ENCODE measurements around the gene TBX21.

The TBX21 gene

DNA sequence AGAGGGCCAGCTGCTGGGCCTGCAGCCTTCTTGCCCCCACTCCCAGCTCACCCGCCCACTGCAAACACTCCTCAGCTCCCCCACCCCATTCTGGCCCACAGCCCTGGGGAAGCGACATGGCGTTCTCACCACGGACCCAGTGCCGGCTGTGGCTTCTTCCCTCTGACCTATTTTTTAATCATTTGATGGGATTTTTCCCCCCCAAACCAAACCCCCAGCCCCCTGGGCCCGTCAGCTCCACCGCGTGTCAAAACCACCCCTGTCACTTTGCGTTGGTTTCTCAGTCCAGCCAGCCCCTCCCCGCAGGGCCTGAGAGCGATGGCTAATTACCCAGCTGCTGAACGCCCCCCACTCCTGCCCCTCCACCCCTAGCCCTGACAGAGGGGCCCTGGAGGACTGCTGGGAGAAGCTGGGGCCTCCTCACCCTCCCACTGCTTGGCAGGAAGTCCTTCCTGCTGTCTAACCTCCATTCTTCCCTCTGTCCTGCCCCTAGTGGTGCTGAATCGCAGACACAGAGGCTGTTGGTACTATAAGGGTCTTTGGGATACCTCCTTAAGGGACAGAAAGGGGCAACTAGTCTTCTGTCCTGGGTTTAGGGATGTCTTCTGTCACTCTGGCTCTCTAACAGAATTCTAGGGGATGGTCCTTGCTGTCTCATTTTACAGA lies 7.5 kb upstream of the TBX21 start:
- peaks cover 9% of the 10 kb centered on the region for H3K27me3 Mint-ChIP-seq
- no peak for DNase-seq
- H3K9me3 Mint-ChIP-seq = no peaks in the 10 kb centered on the region
- H3K4me3 Mint-ChIP-seq = no peak overlapping the region
- H3K4me1 Mint-ChIP-seq = peaks cover 73% of the 10 kb centered on the region
- no peaks in the 10 kb centered on the region for H3K36me3 Mint-ChIP-seq
- CTCF ChIA-PET = interaction anchor here (0.9 to 2.0 kb wide), 4 partner anchors 16 to 28 kb away, joined by 3 to 11 read pairs (median 4); no protein-coding TSS in a partner anchor
- peak overlapping the region; percentile 35 for H3K27ac Mint-ChIP-seq

DNA sequence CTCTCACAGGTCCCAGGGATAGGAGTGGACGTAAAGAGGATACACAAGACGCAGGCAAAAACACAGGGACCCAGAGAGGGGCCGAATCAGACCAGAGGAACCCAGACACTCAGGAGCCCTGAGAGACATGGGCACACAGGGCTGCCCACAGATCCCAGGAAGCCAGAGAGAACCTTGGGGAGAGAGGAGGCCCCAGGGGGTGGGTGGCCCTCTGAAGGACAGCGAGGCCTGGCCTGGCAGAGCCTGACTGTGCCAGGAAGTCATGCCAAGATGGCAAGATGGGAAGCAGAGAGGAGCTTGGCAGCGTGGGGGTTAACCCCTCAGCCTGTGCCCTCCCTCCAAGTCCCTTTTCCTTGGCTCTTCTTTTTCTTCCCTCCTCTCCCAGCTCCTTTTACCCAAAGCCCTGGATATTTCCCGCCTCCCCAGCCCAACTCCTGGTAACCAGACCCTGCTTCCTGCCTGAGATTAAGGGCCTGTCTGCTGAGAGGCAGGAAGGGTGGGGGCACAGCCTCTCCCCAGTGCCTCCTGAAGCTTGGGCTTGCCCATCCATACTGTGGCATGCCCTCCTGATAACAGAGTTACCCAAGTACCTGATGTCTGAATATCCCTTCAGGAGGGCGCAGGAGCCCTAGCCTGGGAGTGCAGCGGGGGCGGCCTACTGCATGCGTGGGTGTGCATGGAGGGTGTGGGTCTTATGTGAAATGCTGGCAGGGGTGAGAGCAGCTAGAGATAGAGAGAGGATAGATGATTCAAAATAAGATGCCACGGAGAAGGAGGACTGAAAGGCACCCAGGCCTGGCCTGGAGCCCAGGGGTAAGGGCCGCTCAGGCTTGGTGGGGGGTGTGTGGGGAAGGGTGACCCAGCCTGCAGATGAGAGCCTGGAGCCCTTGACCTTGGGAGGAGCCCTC lies 6.0 kb upstream of the TBX21 start:
- no peak overlapping the region for H3K27ac Mint-ChIP-seq
- peaks cover 7% of the 10 kb centered on the region for H3K27me3 Mint-ChIP-seq
- CTCF ChIA-PET = interaction anchor here (1.9 kb wide), 1 partner anchor 9 kb away, joined by 6 read pairs; no protein-coding TSS in a partner anchor
- no peak for DNase-seq
- H3K4me3 Mint-ChIP-seq = no peak overlapping the region
- H3K9me3 Mint-ChIP-seq = no peaks in the 10 kb centered on the region
- H3K36me3 Mint-ChIP-seq = no peaks in the 10 kb centered on the region
- H3K4me1 Mint-ChIP-seq = peaks cover 73% of the 10 kb centered on the region

DNA sequence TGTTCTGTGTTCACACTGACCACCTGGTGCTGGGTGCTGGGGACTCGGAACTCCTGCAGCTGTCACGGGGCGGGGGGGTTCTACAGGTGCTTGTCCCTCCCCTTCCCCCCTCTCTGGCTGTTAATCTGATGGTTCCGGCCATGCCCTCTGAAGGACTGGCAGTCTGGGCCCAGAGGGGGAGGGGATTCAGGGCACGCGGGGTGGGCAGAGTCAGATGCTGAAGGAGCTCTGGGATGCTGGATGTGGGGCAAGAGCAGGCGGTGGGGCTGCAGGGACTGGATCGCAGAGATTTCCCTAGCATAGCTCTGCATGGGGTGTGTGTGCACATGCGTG lies 5.4 kb upstream of the TBX21 start:
- H3K36me3 Mint-ChIP-seq = no peaks in the 10 kb centered on the region

DNA sequence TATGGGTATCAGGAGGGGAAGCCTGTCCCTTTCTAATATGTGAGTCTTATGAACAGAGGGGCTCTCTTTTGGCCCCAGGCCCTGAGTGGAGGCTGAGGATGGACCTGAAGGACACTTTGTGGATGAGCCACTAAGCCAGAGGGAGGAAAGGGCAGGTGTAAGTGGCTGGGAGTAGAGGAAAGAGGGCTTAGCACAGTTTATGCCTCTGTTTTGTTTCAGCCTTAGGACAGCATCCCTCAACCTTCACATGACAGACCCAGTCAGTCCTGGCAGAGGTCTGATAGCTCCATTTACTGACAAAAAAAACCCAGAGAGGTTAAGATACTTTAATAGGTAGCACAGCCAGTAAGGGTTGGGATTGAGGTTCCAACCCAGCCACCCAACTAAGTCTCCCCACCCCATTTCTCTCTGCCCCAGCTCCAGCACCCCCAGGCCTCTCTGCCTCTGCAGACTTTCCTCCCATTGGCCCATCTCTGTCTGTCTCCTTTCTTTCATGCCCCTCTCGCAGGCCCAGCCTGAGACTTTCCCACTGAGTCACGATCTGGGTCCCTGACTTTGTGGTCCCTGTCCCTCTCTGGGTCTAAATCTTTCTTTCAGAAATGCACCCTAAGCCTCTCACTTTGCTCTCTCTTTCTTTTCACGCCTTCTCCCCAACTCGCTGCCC lies 4.7 kb upstream of the TBX21 start:
- DNase-seq = no peak
- no peak overlapping the region for H3K27ac Mint-ChIP-seq
- H3K9me3 Mint-ChIP-seq = no peaks in the 10 kb centered on the region
- H3K36me3 Mint-ChIP-seq = no peaks in the 10 kb centered on the region
- peaks cover 7% of the 10 kb centered on the region for H3K27me3 Mint-ChIP-seq
- H3K4me1 Mint-ChIP-seq = peaks cover 77% of the 10 kb centered on the region
- CTCF ChIA-PET = interaction anchor here (1.9 to 5.6 kb wide), 2 partner anchors 11 to 28 kb away, joined by 6 to 98 read pairs; no protein-coding TSS in a partner anchor
- no peak overlapping the region for H3K4me3 Mint-ChIP-seq

More for the DNA sequence above, 5.4 kb upstream of the TBX21 start:
- Mint-ChIP-seq H3K9me3 (no peaks in the 10 kb centered on the region), H3K4me1 (peaks cover 75% of the 10 kb centered on the region), H3K27ac (no peak overlapping the region), H3K27me3 (peaks cover 7% of the 10 kb centered on the region), H3K4me3 (no peak overlapping the region)
- CTCF ChIA-PET = interaction anchor here (1.9 kb wide), 1 partner anchor 10 kb away, joined by 6 read pairs; no protein-coding TSS in a partner anchor
- no peak for DNase-seq

DNA sequence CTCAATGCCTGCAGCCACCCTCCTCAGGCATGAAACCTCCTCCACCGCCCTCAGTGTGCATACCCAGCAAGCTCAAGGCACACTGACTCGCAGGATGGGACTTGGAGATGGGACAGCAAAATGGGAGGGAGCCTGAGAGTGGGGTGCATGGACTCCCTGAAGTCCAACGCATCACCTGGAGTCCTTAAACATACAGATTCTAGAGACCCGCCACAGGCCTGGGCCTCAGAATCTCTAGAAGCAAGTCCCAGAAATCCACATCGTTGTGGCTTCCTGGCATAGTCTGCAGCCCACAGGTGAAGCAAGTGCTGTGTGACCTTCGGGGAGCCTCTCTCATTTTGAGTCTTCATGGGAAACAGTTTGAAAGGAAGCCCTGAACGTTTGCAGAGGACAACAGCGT lies 3.6 kb upstream of the TBX21 start:
- Mint-ChIP-seq H3K4me3 (no peak overlapping the region), H3K36me3 (no peaks in the 10 kb centered on the region), H3K27me3 (peaks cover 7% of the 10 kb centered on the region), H3K27ac (no peak overlapping the region), H3K9me3 (no peaks in the 10 kb centered on the region), H3K4me1 (peaks cover 85% of the 10 kb centered on the region)
- no peak for DNase-seq
- CTCF ChIA-PET = interaction anchor here (1.3 to 5.6 kb wide), 4 partner anchors 11 to 30 kb away, joined by 3 to 98 read pairs (median 8); no protein-coding TSS in a partner anchor

DNA sequence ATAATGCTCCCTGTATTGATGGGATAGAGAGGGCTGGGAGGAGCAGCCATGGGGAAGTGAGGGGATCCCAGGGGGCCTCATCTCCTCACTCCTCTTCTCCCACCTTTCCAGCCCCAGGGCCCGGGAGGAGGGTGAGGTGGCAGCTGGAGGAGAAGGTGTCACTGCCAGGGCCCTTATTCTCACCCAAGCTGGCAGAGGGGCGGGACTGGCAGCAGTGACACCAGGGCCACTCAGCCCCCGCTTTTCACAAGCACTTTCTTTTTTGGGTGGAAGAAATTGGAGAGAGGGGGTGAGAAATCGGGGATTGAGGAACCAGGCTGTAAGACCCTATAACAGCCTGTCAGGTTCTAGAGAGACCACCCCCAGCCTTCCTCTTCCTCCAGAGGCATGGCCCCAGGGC lies 2.4 kb upstream of the TBX21 start:
- H3K27me3 Mint-ChIP-seq = peaks cover 7% of the 10 kb centered on the region
- DNase-seq = peak; percentile 18
- CTCF ChIA-PET = interaction anchor here (0.7 to 5.6 kb wide), 7 partner anchors 11 to 59 kb away, joined by 3 to 98 read pairs (median 5); no protein-coding TSS in a partner anchor
- H3K9me3 Mint-ChIP-seq = no peaks in the 10 kb centered on the region
- H3K36me3 Mint-ChIP-seq = no peaks in the 10 kb centered on the region
- no peak overlapping the region for H3K27ac Mint-ChIP-seq
- H3K4me3 Mint-ChIP-seq = no peak overlapping the region
- peaks cover 85% of the 10 kb centered on the region for H3K4me1 Mint-ChIP-seq

DNA sequence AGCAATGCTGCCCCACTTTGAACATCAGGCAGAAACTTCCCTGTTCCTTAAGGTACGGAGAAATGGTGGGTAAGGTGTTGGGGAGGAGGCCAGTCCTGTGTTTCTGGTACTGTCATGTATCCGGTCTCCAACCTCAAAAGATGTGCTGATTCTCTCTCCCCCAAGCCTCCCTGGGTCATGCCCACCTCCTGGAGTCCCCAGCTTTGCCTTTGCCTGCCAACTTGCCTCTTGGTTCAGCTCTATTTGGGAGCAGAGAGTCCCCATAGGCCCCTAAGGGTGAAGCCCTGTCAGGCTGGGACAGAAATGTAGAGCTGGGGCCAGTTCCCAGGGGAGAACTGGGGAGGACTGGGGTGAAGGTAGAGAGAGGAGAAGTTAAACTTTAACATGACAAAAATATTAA lies 1.6 kb upstream of the TBX21 start:
- no peaks in the 10 kb centered on the region for H3K9me3 Mint-ChIP-seq
- no peaks in the 10 kb centered on the region for H3K36me3 Mint-ChIP-seq
- peaks cover 85% of the 10 kb centered on the region for H3K4me1 Mint-ChIP-seq
- H3K4me3 Mint-ChIP-seq = no peak overlapping the region
- H3K27ac Mint-ChIP-seq = no peak overlapping the region
- peak; percentile 13 for DNase-seq
- peaks cover 7% of the 10 kb centered on the region for H3K27me3 Mint-ChIP-seq
- CTCF ChIA-PET = interaction anchor here (0.5 to 5.6 kb wide), 7 partner anchors 10 to 383 kb away, joined by 3 to 98 read pairs (median 5); no protein-coding TSS in a partner anchor

DNA sequence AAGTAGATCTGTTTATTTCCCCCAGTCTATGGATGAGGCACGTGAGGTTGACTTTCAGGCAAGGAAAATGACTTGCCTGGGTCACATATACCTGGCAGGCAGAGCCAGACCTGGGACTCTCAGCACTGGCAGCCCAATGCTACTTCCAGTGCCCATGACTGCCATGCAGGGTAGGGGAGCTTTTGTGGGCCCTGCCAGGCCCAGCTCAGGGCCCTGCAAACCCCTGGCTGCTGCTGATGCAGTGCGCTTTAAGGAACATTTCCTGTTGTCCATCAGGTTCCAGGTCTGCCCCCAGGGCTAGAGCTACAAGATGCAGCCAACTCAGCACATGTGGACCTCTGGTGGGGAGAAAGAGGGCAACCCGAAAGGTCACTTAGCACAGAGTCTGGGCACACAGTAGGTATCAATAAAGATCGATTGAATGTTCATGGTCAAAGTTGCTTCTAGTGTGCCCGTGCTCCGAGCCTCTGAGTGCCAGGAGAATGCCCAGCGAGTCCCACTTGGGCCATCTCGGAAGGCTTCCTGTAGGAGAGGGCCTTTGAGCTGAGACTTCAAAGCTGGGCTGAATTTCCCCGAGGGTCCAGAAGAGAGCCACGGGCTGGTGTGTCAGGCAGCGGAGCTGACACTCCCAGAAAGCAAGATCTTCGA lies 513 bp upstream of the TBX21 start:
- no peaks in the 10 kb centered on the region for H3K36me3 Mint-ChIP-seq
- peaks cover 83% of the 10 kb centered on the region for H3K4me1 Mint-ChIP-seq
- no peaks in the 10 kb centered on the region for H3K9me3 Mint-ChIP-seq
- H3K27ac Mint-ChIP-seq = peak overlapping the region; percentile 85
- H3K27me3 Mint-ChIP-seq = peaks cover 7% of the 10 kb centered on the region
- H3K4me3 Mint-ChIP-seq = peak overlapping the region; percentile 72
- DNase-seq = peak; percentile 19
- CTCF ChIA-PET = interaction anchor here (0.7 to 5.6 kb wide), 11 partner anchors 9 to 83 kb away, joined by 3 to 98 read pairs (median 4); no protein-coding TSS in a partner anchor

DNA sequence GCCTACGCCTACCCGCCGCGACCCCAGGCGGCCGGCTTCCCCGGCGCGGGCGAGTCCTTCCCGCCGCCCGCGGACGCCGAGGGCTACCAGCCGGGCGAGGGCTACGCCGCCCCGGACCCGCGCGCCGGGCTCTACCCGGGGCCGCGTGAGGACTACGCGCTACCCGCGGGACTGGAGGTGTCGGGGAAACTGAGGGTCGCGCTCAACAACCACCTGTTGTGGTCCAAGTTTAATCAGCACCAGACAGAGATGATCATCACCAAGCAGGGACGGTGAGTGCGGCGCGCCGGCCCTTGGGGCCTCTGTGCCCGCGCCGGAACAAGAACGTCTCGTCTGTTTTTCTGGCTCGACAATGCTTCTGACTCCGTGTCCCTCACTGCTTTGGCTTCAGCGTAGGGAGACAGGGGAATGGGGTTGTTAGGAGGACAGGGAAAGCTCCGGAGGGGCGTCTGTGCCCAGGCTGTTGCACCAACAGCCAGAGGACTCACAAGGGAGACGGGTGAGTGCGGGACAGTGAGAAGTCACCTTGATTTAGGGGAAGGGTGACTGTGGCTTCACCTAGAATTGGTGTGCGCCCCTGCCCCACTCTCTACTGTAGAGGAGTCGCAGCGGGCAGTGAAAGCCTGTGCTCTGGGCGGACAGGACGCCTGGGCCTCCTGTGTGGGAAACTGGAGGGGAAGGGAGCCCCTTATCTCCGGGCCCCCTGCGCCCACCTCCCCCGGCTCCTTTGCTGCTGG lies 806 bp downstream of the TBX21 start:
- no peaks in the 10 kb centered on the region for H3K9me3 Mint-ChIP-seq
- H3K27me3 Mint-ChIP-seq = peaks cover 7% of the 10 kb centered on the region
- no peaks in the 10 kb centered on the region for H3K36me3 Mint-ChIP-seq
- H3K27ac Mint-ChIP-seq = peak overlapping the region; percentile 93
- DNase-seq = peak; percentile 34
- H3K4me3 Mint-ChIP-seq = peak overlapping the region; percentile 96
- CTCF ChIA-PET = interaction anchor here (1.0 to 5.6 kb wide), 10 partner anchors 8 to 85 kb away, joined by 3 to 98 read pairs (median 6); no protein-coding TSS in a partner anchor
- H3K4me1 Mint-ChIP-seq = peaks cover 72% of the 10 kb centered on the region

DNA sequence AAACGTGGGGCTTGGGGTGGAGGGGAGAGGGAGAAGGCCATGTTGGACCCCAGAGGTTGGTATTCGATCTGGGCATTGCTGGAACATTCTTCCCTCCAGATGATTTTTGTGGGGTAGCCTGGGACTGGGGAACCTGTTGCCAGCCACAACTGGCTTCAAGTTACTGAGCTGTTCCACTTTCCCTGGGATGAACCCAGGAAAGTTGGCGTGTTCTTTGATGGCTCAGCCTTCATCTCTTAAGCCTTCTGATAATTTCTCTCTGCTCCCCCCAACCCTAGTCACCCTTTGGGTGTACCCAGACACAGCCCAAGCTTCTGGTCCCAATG lies 2.1 kb downstream of the TBX21 start:
- H3K9me3 Mint-ChIP-seq = no peaks in the 10 kb centered on the region
- H3K27ac Mint-ChIP-seq = peak overlapping the region; percentile 91
- H3K36me3 Mint-ChIP-seq = no peaks in the 10 kb centered on the region
- CTCF ChIA-PET = interaction anchor here (0.7 to 3.1 kb wide), 6 partner anchors 33 to 72 kb away, joined by 3 to 17 read pairs (median 4); no protein-coding TSS in a partner anchor
- H3K4me1 Mint-ChIP-seq = peaks cover 66% of the 10 kb centered on the region
- H3K4me3 Mint-ChIP-seq = peak overlapping the region; percentile 96
- DNase-seq = no peak
- H3K27me3 Mint-ChIP-seq = peaks cover 7% of the 10 kb centered on the region

DNA sequence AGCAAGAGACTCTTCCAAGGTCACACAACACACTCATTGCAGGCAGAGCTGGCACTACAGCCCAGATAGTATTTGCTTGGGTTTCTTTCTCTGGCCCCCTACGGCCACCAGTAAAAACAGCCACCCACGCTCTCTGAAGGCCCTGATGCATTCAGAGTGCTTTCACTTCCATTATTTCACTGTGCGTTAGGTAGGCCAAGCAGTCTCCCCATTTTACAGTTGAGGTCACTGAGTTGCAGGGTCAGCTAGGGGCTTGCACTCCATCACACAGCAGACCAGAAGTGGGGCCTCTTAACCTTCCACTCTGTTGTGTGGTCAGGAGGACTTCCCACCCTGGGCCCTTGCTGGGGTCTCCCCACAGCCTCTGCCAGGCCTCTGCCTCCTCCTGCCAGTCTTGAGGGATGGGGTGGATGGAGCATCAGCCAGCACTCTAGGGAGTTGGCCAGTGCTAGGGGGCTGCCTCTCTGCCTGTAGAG lies 2.5 kb downstream of the TBX21 start:
- no peaks in the 10 kb centered on the region for H3K36me3 Mint-ChIP-seq
- H3K27ac Mint-ChIP-seq = peak overlapping the region; percentile 91
- peak; percentile 39 for DNase-seq
- H3K4me1 Mint-ChIP-seq = peaks cover 65% of the 10 kb centered on the region
- H3K27me3 Mint-ChIP-seq = peaks cover 5% of the 10 kb centered on the region
- peak overlapping the region; percentile 96 for H3K4me3 Mint-ChIP-seq
- H3K9me3 Mint-ChIP-seq = no peaks in the 10 kb centered on the region
- CTCF ChIA-PET = interaction anchor here (0.7 to 3.1 kb wide), 6 partner anchors 33 to 72 kb away, joined by 3 to 17 read pairs (median 4); no protein-coding TSS in a partner anchor

DNA sequence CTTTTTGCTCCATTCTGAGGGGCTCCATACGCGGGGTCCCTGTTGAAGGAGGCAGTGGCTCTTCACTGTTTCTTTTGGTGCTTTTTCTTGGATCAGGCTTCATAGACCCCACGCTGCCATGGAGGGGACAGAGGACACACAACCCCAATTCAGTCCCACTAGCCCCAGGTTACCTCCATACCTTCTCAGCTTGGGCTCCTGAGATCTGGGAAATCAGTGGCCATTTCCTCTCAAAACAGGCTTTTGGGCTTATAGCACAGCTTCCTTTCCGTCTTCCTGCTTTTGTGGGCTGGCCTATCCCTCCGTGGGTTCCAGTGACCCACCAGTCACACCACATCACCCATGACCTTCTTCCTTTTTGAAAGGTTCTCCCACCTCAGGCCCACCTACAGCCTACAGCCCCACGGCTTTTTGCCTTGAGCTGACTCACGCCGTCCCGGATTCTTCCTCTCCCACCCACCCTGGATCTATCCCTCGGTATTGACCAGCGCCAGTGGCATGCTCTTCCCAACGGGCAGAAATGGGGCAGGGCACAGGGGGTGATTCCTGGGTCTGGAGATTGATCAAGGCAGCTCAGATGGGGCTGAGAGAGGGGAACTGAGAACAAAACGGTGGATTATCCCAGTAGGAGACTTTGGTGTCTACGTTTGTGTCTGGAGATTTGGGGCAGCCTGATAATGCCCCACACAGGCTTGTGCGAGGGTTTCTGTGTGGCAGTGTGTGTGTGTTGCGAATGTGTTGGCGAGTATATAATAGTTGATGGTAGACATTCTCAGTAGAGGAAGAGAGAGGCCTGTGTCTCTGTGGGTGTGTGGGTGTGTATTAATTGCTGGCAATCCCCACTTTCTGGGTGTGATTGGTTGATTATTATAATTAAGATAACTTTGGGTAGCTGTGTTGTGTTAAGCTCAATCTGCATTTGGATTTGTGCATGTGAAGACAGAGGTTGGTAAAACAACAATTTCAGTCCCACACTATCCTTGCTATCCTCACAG lies 3.8 kb downstream of the TBX21 start:
- CTCF ChIA-PET = interaction anchor here (0.7 to 9.9 kb wide), 5 partner anchors 37 to 1296 kb away, joined by 3 to 128 read pairs (median 9); no protein-coding TSS in a partner anchor
- no peaks in the 10 kb centered on the region for H3K9me3 Mint-ChIP-seq
- H3K27me3 Mint-ChIP-seq = no peaks in the 10 kb centered on the region
- peaks cover 63% of the 10 kb centered on the region for H3K4me1 Mint-ChIP-seq
- no peak overlapping the region for H3K27ac Mint-ChIP-seq
- H3K4me3 Mint-ChIP-seq = no peak overlapping the region
- no peak for DNase-seq
- no peaks in the 10 kb centered on the region for H3K36me3 Mint-ChIP-seq

Measured in activated naive CD4-positive, alpha-beta T cell treated with anti-CD3 and anti-CD28 coated beads, Interleukin-2, amount 10 ng/mL, durations not matched to agents 7 days and 5 days (primary cell).